Ascending aorta (tissue), 2 donors: Measurements from ENCODE around the gene TNP1. TPM values are rescaled to one million over a fixed set of nuclear protein-coding genes. Genes with fewer than 3 reads are reported as not detected.

Source experiments
- DNase-seq, 2 donors: peaks; one replicate each; pipeline ENCODE4 v3.0.0-alpha.2; 2019; ENCODE audit warnings: low spot score in 2 of 2
- H3K27ac ChIP-seq, 2 donors: fragments of 200-600 bp; sonication (generic); one replicate each; pipeline ENCODE4 v1.5.1; 2016 to 2017; ENCODE audit warnings: mild to moderate bottlenecking in 1 of 2
- H3K27me3 ChIP-seq: fragments of 200-600 bp; sonication (generic); one replicate; pipeline ENCODE4 v1.5.1; 2017
- H3K36me3 ChIP-seq, 2 donors: fragments of 200-600 bp; sonication (generic); one replicate each; pipeline ENCODE4 v1.5.1; 2016
- H3K4me1 ChIP-seq, 2 donors: fragments of 200-600 bp; sonication (generic); one replicate each; pipeline ENCODE4 v1.5.1; 2016 to 2017; ENCODE audit warnings: mild to moderate bottlenecking in 1 of 2
- H3K4me3 ChIP-seq, 2 donors: fragments of 200-600 bp; sonication (generic); one replicate each; pipeline ENCODE4 v1.5.1; 2016 to 2017; ENCODE audit warnings: mild to moderate bottlenecking in 1 of 2
- H3K9me3 ChIP-seq, 2 donors: fragments of 200-600 bp; sonication (generic); one replicate each; pipeline ENCODE4 v1.5.1; 2016
- intact Hi-C: fragments of 100-400 bp; cut with DNase I; formaldehyde crosslinking; loops from one replicate; pipeline ENCODE4 v1.15.1; 2023
- total RNA-seq: library from RNA; depleted of rRNA; stranded (reverse); fragments of >200 nt; gene quantifications from one replicate; pipeline ENCODE4 v1.1.0, GENCODE V29; 2016
- TF ChIP-seq, protein P1 (sequence below), 3 experiments: fragments of 200-600 bp in 2 of 3; fragments of 450-650 bp in 1 of 3; sonication (generic) in 2 of 3; IDR thresholded peaks; one replicate each; pipeline ENCODE4 v1.5.1; 2016 to 2019; ENCODE audit warnings: antibody characterized with exemption in 3 of 3, mild to moderate bottlenecking in 1 of 3, moderate library complexity in 1 of 3

TNP1 gene
- total RNA-seq, 1 donor from 2014 or later: not detected

DNA sequence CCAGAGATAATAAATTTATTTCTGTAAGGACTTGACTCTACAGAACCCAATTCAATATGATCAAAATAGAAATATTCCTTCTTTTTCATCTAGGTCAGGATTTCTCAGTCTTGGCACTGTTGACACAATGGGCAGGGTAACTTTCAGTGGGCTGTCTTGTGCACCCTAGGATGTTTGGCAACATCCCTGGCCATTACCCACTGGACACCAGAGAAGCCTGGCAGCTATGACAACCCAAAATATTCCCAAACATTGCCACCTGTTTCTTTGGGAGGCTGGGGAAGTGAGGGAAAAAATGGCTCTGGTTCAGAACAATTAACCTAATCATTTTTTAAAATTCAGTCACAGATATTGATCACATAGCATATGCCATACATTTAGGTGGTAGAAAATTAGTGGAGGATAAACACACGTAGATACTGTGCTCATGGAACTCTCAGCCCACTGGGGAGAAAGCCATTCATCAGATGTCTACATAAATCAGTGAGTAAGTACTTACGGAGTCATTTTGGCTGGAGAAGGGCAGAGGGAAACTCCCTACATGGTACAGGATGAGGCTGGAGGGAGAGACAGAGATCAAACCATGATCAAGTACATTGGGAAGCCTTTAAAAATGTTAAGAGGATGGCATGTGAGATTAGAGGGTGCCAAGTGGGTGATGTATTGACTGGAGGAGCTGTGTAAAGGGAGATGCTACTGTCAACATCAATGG, 718 bp upstream of the TNP1 start:
- intact Hi-C loops: no loop called here
- H3K4me3 ChIP-seq: no peak overlapping the region
- TF ChIP-seq, protein P1, sequence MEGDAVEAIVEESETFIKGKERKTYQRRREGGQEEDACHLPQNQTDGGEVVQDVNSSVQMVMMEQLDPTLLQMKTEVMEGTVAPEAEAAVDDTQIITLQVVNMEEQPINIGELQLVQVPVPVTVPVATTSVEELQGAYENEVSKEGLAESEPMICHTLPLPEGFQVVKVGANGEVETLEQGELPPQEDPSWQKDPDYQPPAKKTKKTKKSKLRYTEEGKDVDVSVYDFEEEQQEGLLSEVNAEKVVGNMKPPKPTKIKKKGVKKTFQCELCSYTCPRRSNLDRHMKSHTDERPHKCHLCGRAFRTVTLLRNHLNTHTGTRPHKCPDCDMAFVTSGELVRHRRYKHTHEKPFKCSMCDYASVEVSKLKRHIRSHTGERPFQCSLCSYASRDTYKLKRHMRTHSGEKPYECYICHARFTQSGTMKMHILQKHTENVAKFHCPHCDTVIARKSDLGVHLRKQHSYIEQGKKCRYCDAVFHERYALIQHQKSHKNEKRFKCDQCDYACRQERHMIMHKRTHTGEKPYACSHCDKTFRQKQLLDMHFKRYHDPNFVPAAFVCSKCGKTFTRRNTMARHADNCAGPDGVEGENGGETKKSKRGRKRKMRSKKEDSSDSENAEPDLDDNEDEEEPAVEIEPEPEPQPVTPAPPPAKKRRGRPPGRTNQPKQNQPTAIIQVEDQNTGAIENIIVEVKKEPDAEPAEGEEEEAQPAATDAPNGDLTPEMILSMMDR (IDR thresholded peaks at IDR 0.05): no peak
- no peaks in the 10 kb centered on the region for H3K9me3 ChIP-seq
- H3K4me1 ChIP-seq: peaks cover 0 to 3% of the 10 kb centered on the region in 2 donors
- no peaks in the 10 kb centered on the region for H3K36me3 ChIP-seq
- DNase-seq: no peak
- no peaks in the 10 kb centered on the region for H3K27me3 ChIP-seq
- H3K27ac ChIP-seq: no peak overlapping the region

DNA sequence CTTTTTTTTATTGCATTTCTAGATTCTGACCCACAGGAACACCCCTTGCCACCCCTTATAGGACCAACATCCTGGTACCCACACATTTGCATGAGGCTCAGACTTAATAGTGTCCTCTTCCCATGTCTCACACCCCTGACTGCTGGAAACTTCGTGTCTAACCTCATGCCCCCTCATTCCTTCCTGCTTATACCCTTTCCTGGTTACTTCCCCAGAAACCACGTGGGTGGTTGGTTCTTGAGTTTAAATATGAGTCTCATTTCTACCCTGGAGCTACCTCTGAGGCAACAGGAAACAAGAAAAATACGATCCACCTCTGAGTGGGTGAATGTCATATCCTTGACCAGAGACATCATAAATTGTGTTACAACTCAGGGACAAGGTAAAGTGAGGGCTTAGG, 1.6 kb downstream of the TNP1 start:
- H3K4me3 ChIP-seq: no peak overlapping the region
- no peak for DNase-seq
- TF ChIP-seq, protein P1 (IDR thresholded peaks at IDR 0.05): no peak
- no peaks in the 10 kb centered on the region for H3K36me3 ChIP-seq
- no peaks in the 10 kb centered on the region for H3K9me3 ChIP-seq
- H3K27ac ChIP-seq: no peak overlapping the region
- peaks cover 0 to 3% of the 10 kb centered on the region in 2 donors for H3K4me1 ChIP-seq
- H3K27me3 ChIP-seq: no peaks in the 10 kb centered on the region
- intact Hi-C loops: no loop called here

DNA sequence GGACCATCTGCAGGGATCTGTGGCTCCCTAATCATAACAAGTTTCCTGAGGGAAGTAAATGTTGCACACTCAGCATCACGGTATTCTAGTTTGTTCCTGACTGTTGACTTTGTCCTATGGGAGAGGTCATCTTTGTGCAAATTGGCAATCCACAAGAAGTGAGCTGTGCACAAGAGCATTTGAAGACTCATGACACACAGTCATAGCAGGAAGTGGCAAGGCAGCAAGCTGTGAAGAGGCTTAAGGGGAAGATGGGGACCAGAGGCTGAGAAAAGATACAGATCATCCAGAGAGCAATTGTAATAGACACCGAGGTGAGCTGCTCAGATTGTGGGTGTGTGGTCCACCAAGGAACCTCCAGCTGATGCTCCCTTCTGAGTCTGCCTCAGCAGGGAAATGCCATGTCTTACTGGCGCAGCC, 2.7 kb downstream of the TNP1 start:
- intact Hi-C loops: no loop called here
- Histone ChIP-seq H3K9me3 (no peaks in the 10 kb centered on the region), H3K27ac (no peak overlapping the region), H3K27me3 (no peaks in the 10 kb centered on the region), H3K36me3 (no peaks in the 10 kb centered on the region), H3K4me1 (no peaks in the 10 kb centered on the region), H3K4me3 (no peak overlapping the region)
- no peak for DNase-seq
- TF ChIP-seq, protein P1 (IDR thresholded peaks at IDR 0.05): no peak

DNA sequence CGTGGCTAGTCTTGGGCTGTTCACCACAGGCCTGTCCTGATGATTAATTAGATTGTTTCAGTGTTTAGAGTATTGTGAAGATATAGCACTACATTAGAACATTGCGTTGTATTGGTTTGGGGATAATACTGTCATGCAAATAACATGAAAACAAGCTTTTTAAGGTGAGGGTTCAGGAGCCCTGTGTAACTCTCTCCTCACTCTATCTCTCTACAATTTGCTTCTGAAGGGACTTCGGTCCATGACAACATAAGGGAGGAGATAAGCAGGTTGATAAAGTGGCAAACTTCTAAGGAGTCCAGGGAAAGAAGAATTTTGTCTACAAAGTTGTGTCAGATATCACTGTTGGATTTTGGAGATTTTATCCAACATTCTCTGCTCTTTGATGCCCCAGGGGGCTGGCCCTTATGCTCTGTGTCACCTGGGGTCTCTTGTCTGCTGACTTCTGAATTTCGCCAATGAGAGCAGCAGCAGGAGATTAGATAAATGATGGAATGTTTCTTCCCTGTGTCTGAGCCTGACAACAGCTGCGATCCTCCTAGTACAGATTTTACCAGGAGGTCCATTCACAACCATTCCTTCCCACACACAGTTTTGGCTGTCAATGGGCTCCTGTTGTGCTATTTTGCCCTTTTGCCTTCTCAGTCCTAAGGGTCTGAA, 3.3 kb downstream of the TNP1 start:
- Histone ChIP-seq H3K9me3 (no peaks in the 10 kb centered on the region), H3K27ac (no peak overlapping the region), H3K27me3 (no peaks in the 10 kb centered on the region), H3K4me3 (no peak overlapping the region), H3K4me1 (no peaks in the 10 kb centered on the region), H3K36me3 (no peaks in the 10 kb centered on the region)
- no peak for DNase-seq
- TF ChIP-seq, protein P1 (IDR thresholded peaks at IDR 0.05): no peak
- intact Hi-C loops: no loop called here

DNA sequence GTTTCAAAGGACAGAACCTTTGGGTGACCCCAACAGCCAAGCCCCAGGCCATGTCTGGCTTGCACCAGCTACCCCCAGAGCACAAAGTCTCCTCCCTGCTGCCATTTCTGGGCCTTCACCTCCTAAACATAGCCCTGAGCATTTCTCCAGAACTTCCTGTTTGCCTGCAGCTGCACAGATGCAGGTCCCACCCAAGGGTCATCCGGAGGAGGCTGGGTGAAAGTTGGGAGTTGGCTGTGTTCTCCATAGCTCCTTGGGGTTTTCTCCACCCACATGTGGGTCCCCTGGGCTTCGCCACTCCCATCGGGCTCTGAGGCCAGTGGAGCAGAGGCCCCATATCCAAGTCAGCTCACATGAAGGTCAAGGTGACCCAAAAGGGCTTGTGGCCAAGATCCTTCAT, 4.3 kb downstream of the TNP1 start:
- Histone ChIP-seq H3K36me3 (no peaks in the 10 kb centered on the region), H3K9me3 (no peaks in the 10 kb centered on the region), H3K4me1 (no peaks in the 10 kb centered on the region), H3K27ac (no peak overlapping the region), H3K4me3 (no peak overlapping the region), H3K27me3 (no peaks in the 10 kb centered on the region)
- intact Hi-C loops: no loop called here
- TF ChIP-seq, protein P1 (IDR thresholded peaks at IDR 0.05): no peak
- DNase-seq: no peak
